HG02943 (cell line): Measurements from ENCODE around the gene COL15A1.

Experiments
- ATAC-seq: cut with Tn5 transposase; IDR thresholded peaks from one replicate; pipeline ENCODE4 v1.9.1; 2021; ENCODE audit warnings: mild to moderate bottlenecking, low read depth, moderate library complexity; ENCODE audit not compliant: unreplicated experiment

The COL15A1 gene

GRCh38 chr9:98942906-98943681 lies 613 bp upstream of the COL15A1 start:
- no peak for ATAC-seq

GRCh38 chr9:98944057-98944733 lies 488 bp downstream of the COL15A1 start:
- ATAC-seq, result no peak

GRCh38 chr9:98944734-98945074 lies 997 bp downstream of the COL15A1 start:
- no peak for ATAC-seq

GRCh38 chr9:98949565-98949964 lies 5.9 kb downstream of the COL15A1 start:
- no peak for ATAC-seq

GRCh38 chr9:98950262-98950661 lies 6.6 kb downstream of the COL15A1 start:
- no peak for ATAC-seq

GRCh38 chr9:98951967-98952366 lies 8.3 kb downstream of the COL15A1 start:
- ATAC-seq, result no peak

- no peak for ATAC-seq
Observed at GRCh38 chr9:98953581-98954243, 10.0 kb downstream of the COL15A1 start.

- ATAC-seq, result no peak
Observed at GRCh38 chr9:98954244-98954610, 10.5 kb downstream of the COL15A1 start.

GRCh38 chr9:98955259-98955658 lies 11.6 kb downstream of the COL15A1 start:
- ATAC-seq, result no peak

GRCh38 chr9:98957826-98958225 lies 14.1 kb downstream of the COL15A1 start:
- no peak for ATAC-seq

- ATAC-seq, result no peak
Observed at GRCh38 chr9:98958271-98958984, 14.7 kb downstream of the COL15A1 start.

GRCh38 chr9:98960409-98960808 lies 16.7 kb downstream of the COL15A1 start:
- no peak for ATAC-seq

GRCh38 chr9:98961513-98962180 lies 17.9 kb downstream of the COL15A1 start:
- no peak for ATAC-seq

- ATAC-seq, result no peak
Observed at GRCh38 chr9:98962181-98962560, 18.5 kb downstream of the COL15A1 start.

GRCh38 chr9:98962861-98963260 lies 19.2 kb downstream of the COL15A1 start:
- no peak for ATAC-seq

GRCh38 chr9:98964201-98964600 lies 20.5 kb downstream of the COL15A1 start:
- ATAC-seq, result no peak

GRCh38 chr9:98964911-98965336 lies 21.2 kb downstream of the COL15A1 start:
- ATAC-seq, result no peak

- no peak for ATAC-seq
Observed at GRCh38 chr9:98966676-98967075, 23.0 kb downstream of the COL15A1 start.

GRCh38 chr9:98967257-98967656 lies 23.6 kb downstream of the COL15A1 start:
- no peak for ATAC-seq

- ATAC-seq, result no peak
Observed at GRCh38 chr9:98967680-98968079, 24.0 kb downstream of the COL15A1 start.
